Adipocyte (in vitro differentiated cells): ENCODE data around the gene SLC18B1.

Source experiments
- DNase-seq: peaks from one replicate; pipeline ENCODE4 v3.0.0-alpha.2; 2015; ENCODE audit warnings: low read depth
- H3K27me3 ChIP-seq: replicated peaks from 2 replicates; pipeline ENCODE4 v1.7.0; 2013; ENCODE audit warnings: mild to moderate bottlenecking, low read length, moderate library complexity; ENCODE audit not compliant: control insufficient read depth, insufficient read depth
- H3K36me3 ChIP-seq: 2 replicates; pipeline ENCODE4 v1.7.0; 2013; ENCODE audit warnings: low read length, mild to moderate bottlenecking, moderate library complexity; ENCODE audit not compliant: control insufficient read depth, insufficient read depth, severe bottlenecking
- H3K4me1 ChIP-seq: 2 replicates; pipeline ENCODE4 v1.7.0; 2013; ENCODE audit warnings: mild to moderate bottlenecking, low read length, moderate library complexity; ENCODE audit not compliant: control insufficient read depth, insufficient read depth
- H3K4me3 ChIP-seq: 2 replicates; pipeline ENCODE4 v1.7.0; 2013; ENCODE audit warnings: mild to moderate bottlenecking, low read length, moderate library complexity
- H3K9ac ChIP-seq: 2 replicates; pipeline ENCODE4 v1.7.0; 2013; ENCODE audit warnings: mild to moderate bottlenecking, low read length, moderate library complexity
- H3K9me3 ChIP-seq: 2 replicates; pipeline ENCODE4 v1.7.0; 2013; ENCODE audit warnings: mild to moderate bottlenecking, low read length, moderate library complexity; ENCODE audit not compliant: control insufficient read depth

SLC18B1 gene

GRCh38 chr6:132760256-132760655, 38.2 kb downstream of the SLC18B1 start:
- Histone ChIP-seq H3K9me3 (no peaks in the 10 kb centered on the region), H3K4me1 (peaks cover 13% of the 10 kb centered on the region), H3K4me3 (no peak overlapping the region), H3K27me3 (no peaks in the 10 kb centered on the region), H3K36me3 (no peaks in the 10 kb centered on the region), H3K9ac (no peak overlapping the region)
- no peak for DNase-seq

DNA sequence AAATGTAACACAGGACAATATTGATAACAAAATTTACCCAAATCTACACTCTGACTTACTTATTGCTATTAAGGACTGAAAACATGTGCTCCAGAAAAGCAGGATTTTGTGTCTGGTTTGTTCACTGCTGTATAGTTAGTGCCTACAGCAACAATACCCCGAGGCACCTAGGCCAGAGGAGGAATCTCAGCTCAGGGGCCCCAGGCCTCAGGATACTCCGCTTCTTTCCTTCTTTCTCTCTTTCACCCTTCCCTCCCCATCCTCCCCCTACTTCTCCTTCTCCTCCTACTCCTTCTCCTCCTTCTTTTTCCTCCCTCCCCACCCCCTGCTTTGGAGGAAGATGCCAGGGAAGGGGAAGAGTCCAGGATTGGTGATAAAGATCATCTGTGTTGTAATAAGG, 39.7 kb downstream of the SLC18B1 start:
- Histone ChIP-seq H3K9me3 (no peaks in the 10 kb centered on the region), H3K4me1 (no peaks in the 10 kb centered on the region), H3K27me3 (no peaks in the 10 kb centered on the region), H3K9ac (no peak overlapping the region), H3K36me3 (no peaks in the 10 kb centered on the region), H3K4me3 (no peak overlapping the region)
- no peak for DNase-seq

- Histone ChIP-seq H3K4me1 (no peaks in the 10 kb centered on the region), H3K4me3 (no peak overlapping the region), H3K27me3 (no peaks in the 10 kb centered on the region), H3K36me3 (no peaks in the 10 kb centered on the region), H3K9ac (no peak overlapping the region), H3K9me3 (no peaks in the 10 kb centered on the region)
- DNase-seq, result no peak
Observed at GRCh38 chr6:132752255-132752654, 46.2 kb downstream of the SLC18B1 start.

DNA sequence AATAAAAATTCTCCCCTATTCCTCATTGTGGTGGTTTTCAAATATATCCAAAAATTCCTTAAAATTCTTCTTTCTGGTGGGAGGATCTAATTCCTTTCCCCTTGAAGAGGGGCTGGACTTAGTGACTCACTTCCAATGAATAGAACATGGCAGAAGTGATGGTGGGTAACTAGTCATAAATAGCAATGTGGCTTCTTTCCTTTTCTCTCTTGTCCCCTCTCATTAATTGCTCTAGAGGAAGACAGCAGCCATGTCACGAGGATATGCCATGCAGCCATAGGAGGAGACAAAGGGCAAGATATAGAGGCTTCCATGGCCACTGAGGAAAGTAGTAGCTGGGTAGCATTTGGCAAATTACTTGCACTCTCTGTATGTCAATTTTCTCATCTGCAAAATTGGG, 46.6 kb downstream of the SLC18B1 start:
- DNase-seq, result no peak
- H3K4me3 ChIP-seq, result no peak overlapping the region
- H3K4me1 ChIP-seq, result no peaks in the 10 kb centered on the region
- no peaks in the 10 kb centered on the region for H3K9me3 ChIP-seq
- no peak overlapping the region for H3K9ac ChIP-seq
- H3K27me3 ChIP-seq, result no peaks in the 10 kb centered on the region
- no peaks in the 10 kb centered on the region for H3K36me3 ChIP-seq

DNA sequence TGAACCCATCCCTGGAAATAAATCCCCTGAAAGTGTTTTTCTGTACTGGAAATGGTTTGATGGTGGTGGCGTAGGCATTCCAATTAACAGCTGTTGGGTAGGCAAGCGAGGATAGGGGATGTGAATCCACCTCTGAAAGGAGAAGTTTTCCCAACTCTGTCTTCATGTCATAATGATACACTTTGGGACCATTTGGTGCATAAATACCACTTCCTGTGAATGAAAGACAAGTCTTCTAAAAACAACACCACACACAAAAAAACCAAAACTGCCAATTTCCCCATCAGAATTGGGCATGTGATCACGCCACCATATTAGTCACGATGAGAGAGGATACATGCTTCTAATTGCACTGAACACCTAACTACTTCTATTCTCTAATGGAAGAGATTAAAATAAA, 47.1 kb downstream of the SLC18B1 start:
- Histone ChIP-seq H3K9ac (no peak overlapping the region), H3K27me3 (no peaks in the 10 kb centered on the region), H3K4me1 (no peaks in the 10 kb centered on the region), H3K9me3 (no peaks in the 10 kb centered on the region), H3K36me3 (no peaks in the 10 kb centered on the region), H3K4me3 (no peak overlapping the region)
- no peak for DNase-seq

GRCh38 chr6:132750455-132751248, 47.8 kb downstream of the SLC18B1 start:
- H3K4me1 ChIP-seq, result no peaks in the 10 kb centered on the region
- H3K27me3 ChIP-seq, result no peaks in the 10 kb centered on the region
- H3K36me3 ChIP-seq, result no peaks in the 10 kb centered on the region
- H3K9me3 ChIP-seq, result no peaks in the 10 kb centered on the region
- no peak overlapping the region for H3K9ac ChIP-seq
- DNase-seq, result no peak
- no peak overlapping the region for H3K4me3 ChIP-seq

DNA sequence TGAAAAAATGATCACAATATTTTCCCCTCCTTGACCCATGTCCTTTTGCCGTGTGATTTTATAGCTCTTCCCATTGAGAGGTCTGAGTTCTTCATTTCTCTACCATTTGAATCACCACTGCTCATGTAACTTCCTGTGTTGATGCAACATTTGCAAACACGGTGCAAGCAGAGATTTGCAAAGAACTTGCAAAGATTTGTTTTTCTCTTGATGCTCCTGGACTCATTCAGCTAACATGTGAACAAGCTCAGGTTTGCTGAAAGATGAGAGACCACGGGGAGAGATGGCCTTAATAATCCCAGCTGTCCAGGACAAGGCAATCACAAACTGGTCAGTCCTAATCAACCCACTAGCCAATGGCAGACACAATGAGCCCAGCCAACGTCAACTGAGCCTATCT, 49.3 kb downstream of the SLC18B1 start:
- Histone ChIP-seq H3K27me3 (no peaks in the 10 kb centered on the region), H3K4me3 (no peak overlapping the region), H3K36me3 (no peaks in the 10 kb centered on the region), H3K9me3 (no peaks in the 10 kb centered on the region), H3K4me1 (no peaks in the 10 kb centered on the region), H3K9ac (no peak overlapping the region)
- peak; percentile 47 for DNase-seq

DNA sequence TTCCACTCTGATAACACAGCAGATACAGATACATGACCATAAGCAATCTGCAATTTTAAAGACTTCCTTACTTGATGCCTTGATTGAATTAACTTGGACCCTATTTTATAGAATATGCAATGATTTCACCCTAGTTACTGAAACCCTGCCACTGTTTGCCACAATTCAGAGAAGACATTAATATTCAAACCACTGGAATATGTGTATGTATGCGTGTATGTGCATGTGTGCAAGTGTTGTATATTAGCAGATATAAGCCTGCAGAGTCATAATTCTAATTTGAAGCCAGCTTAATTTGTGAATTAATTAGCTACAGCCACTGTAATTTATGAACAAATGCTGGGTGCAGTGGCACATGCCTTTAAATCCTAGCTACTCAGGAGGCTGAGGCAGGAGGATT, 50.0 kb downstream of the SLC18B1 start:
- H3K36me3 ChIP-seq, result no peaks in the 10 kb centered on the region
- H3K4me3 ChIP-seq, result no peak overlapping the region
- H3K4me1 ChIP-seq, result no peaks in the 10 kb centered on the region
- DNase-seq, result no peak
- no peaks in the 10 kb centered on the region for H3K9me3 ChIP-seq
- no peaks in the 10 kb centered on the region for H3K27me3 ChIP-seq
- no peak overlapping the region for H3K9ac ChIP-seq

DNA sequence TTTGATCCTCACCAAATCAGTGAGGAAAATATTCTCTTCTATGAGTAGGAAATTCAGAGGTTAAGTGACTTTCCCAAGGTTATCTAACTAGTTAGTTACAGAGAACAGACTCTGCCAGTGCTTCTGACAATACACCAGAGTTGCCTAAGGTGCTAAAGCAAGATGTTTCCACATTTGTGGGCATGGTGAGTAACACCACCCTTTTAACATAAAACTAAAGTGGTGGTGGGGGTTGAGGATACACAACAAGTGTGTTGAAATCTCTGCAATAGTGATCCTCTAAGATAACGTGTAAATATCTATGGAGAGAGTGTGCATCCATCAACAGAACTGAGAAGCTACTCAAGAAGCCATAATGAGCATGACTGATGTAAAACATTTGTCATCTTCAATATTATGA, 52.4 kb downstream of the SLC18B1 start:
- H3K4me1 ChIP-seq, result no peaks in the 10 kb centered on the region
- no peaks in the 10 kb centered on the region for H3K9me3 ChIP-seq
- DNase-seq, result peak; percentile 25
- H3K27me3 ChIP-seq, result no peaks in the 10 kb centered on the region
- no peaks in the 10 kb centered on the region for H3K36me3 ChIP-seq
- H3K4me3 ChIP-seq, result no peak overlapping the region
- H3K9ac ChIP-seq, result no peak overlapping the region

GRCh38 chr6:132742495-132742894, 55.9 kb downstream of the SLC18B1 start:
- no peaks in the 10 kb centered on the region for H3K9me3 ChIP-seq
- no peaks in the 10 kb centered on the region for H3K4me1 ChIP-seq
- H3K36me3 ChIP-seq, result no peaks in the 10 kb centered on the region
- no peak overlapping the region for H3K9ac ChIP-seq
- no peak for DNase-seq
- no peak overlapping the region for H3K4me3 ChIP-seq
- H3K27me3 ChIP-seq, result no peaks in the 10 kb centered on the region

GRCh38 chr6:132741281-132741680, 57.2 kb downstream of the SLC18B1 start:
- Histone ChIP-seq H3K9me3 (no peaks in the 10 kb centered on the region), H3K4me1 (peaks cover 6% of the 10 kb centered on the region), H3K36me3 (no peaks in the 10 kb centered on the region), H3K4me3 (no peak overlapping the region), H3K9ac (no peak overlapping the region), H3K27me3 (no peaks in the 10 kb centered on the region)
- no peak for DNase-seq

DNA sequence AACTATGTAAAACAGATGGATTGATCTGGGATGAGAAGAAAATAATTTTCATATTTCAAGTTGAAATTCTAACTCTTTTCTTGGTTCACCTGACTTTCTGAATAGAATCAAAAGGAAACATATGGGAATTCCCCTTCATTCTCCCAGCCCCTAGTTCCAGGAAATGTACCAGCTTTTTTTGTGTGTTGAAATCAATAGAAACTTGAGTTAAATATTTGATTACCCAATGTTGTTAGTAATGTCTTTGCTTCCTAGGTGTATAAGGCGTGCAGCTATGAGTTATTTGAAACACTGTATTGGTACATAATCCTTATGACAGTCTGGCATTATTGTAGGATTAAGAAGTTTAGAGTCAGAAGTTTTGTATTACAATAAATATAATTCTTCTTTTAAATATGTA, 62.2 kb downstream of the SLC18B1 start:
- DNase-seq, result peak; percentile 76
- Histone ChIP-seq H3K9ac (no peak overlapping the region), H3K4me3 (no peak overlapping the region), H3K27me3 (no peaks in the 10 kb centered on the region), H3K4me1 (peaks cover 24% of the 10 kb centered on the region), H3K9me3 (no peaks in the 10 kb centered on the region), H3K36me3 (no peaks in the 10 kb centered on the region)
